Measurements from ENCODE around the gene CC2D2A.

- TF ChIP-seq RAD21 (conservative IDR thresholded peaks at IDR 0.05) (no peak), EZH2 (IDR thresholded peaks at IDR 0.05; ENCODE audit: borderline replicate concordance, insufficient read depth, low read length, poor library complexity, severe bottlenecking) (no peak), EP300 (conservative IDR thresholded peaks at IDR 0.05; ENCODE audit: poor library complexity, severe bottlenecking) (no peak), CTCF (IDR thresholded peaks at IDR 0.05; ENCODE audit: poor library complexity, severe bottlenecking) (no peak), REST (IDR thresholded peaks at IDR 0.05; ENCODE audit: borderline replicate concordance) (no peak)
These were observed 42.0 kb upstream of the CC2D2A start, which contains the start of gene C1QTNF7 for GRCh38 chr4:15427701-15428100.

All from neural cell (in vitro differentiated cells).